HCT116 (cell line): ENCODE measurements around the gene SERTAD2.

ENCODE experiments used
- CTCF ChIP-seq, 3 experiments: fragments of 200-600 bp in 1 of 3; sonication (generic) in 1 of 3; IDR thresholded peaks in 2 of 3; conservative IDR thresholded peaks in 1 of 3; 2 replicates each; pipeline ENCODE4 v1.5.1; 2012 to 2017; ENCODE audit warnings: low read depth in 2 of 3, low read length in 2 of 3, antibody characterized with exemption in 1 of 3, borderline replicate concordance in 1 of 3, control low read depth in 1 of 3, mild to moderate bottlenecking in 1 of 3, mixed read lengths in 1 of 3, mixed run types in 1 of 3, moderate library complexity in 1 of 3; ENCODE audit not compliant: insufficient read depth in 1 of 3
- RAD21 ChIP-seq: IDR thresholded peaks from 2 replicates; pipeline ENCODE4 v1.6.1; 2012; ENCODE audit warnings: low read depth, mild to moderate bottlenecking

GRCh38 chr2:64630752-64631151 lies 23.0 kb downstream of the SERTAD2 start:
- no peak for TF ChIP-seq RAD21
- TF ChIP-seq CTCF (IDR thresholded peaks at IDR 0.05 in 2 of 3, conservative IDR thresholded peaks at IDR 0.05 in 1 of 3; ENCODE audit: borderline replicate concordance in 1 of 3, insufficient read depth in 1 of 3, low read depth in 2 of 3, low read length in 2 of 3), result no peak
